Memory B cell (primary cell): ENCODE results near the gene FAM120AOS.
A peak's percentile ranks its signal among the peaks of the same experiment; 100 is the strongest.

Source experiments
- ATAC-seq: fragments of 150-1000 bp; cut with Tn5 transposase; 2 replicates; pipeline ENCODE4 v1.10.0; 2021; ENCODE audit warnings: low read depth, mild to moderate bottlenecking, moderate library complexity
- DNase-seq, 2 donors: peaks; one replicate each; pipeline ENCODE4 v3.0.0; 2022; ENCODE audit warnings: low spot score in 2 of 2
- H3K27ac Mint-ChIP-seq: one replicate; pipeline ENCODE4 v1.8.0; 2022; ENCODE audit warnings: mild to moderate bottlenecking, moderate library complexity, mixed read lengths
- H3K27me3 Mint-ChIP-seq: one replicate; pipeline ENCODE4 v1.8.0; 2022; ENCODE audit warnings: mixed read lengths
- H3K36me3 Mint-ChIP-seq: one replicate; pipeline ENCODE4 v1.8.0; 2022; ENCODE audit warnings: mild to moderate bottlenecking, mixed read lengths
- H3K4me1 Mint-ChIP-seq: one replicate; pipeline ENCODE4 v1.8.0; 2022; ENCODE audit warnings: mixed read lengths
- H3K4me3 Mint-ChIP-seq: one replicate; pipeline ENCODE4 v1.8.0; 2022; ENCODE audit warnings: mild to moderate bottlenecking, moderate library complexity, mixed read lengths
- H3K9me3 Mint-ChIP-seq: one replicate; pipeline ENCODE4 v1.8.0; 2022; ENCODE audit warnings: mixed read lengths

The FAM120AOS gene

DNA sequence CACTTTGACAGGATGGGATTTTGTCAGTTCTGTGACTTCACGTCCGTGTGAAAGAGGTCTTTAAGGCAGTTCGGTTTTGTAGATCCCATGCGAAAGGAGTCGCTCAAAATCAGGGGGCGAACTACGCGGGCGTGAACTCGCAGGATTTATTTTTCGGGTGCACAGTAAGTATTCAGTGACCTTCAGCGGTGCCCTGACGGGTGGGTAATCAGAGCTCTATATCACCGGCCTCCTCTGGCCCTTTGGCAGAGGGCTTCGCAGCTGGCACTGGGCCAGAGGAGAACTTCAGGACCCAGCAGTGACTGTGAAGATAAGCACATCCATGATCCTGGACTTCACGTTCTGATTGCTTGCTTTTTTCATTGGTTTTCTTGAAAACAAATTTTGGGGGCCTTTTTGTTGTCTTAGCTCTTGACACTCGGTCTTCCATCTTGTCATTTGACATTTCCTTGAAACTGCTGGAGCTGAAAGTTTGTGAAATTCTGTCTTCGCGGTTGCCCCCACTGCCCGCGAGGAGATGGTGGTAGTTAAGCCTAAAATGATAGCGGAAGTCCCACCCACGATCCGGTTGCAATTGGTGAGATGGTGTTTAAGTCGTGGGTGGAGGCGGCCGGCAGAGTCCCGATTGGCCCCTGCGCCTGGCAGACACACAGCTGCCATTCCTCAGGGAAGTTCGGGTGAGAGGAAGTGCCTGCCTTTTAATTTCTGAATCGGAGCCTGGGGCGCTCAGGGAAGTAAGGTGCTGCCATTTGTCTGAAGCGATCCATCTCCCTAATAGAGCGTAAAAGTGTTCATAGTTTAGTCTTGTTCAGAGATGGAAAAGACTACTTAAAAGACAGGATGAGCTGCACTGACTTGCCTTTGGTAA is at the start of gene FAM120AOS:
TSS of gene FAM120AOS (minus strand) at position 535 of the 868 bp plus-strand sequence. CDS start 872 bp downstream, outside the sequence.
- Mint-ChIP-seq H3K4me1 (peaks cover 31% of the 10 kb centered on the region), H3K36me3 (peaks cover 5% of the 10 kb centered on the region), H3K27me3 (no peaks in the 10 kb centered on the region), H3K27ac (peak within 1 kb of the TSS; percentile 93), H3K9me3 (no peaks in the 10 kb centered on the region), H3K4me3 (peak within 1 kb of the TSS; percentile 97)
- peak; percentile 72 for ATAC-seq
- DNase-seq, result peak; percentile 66 to 70

DNA sequence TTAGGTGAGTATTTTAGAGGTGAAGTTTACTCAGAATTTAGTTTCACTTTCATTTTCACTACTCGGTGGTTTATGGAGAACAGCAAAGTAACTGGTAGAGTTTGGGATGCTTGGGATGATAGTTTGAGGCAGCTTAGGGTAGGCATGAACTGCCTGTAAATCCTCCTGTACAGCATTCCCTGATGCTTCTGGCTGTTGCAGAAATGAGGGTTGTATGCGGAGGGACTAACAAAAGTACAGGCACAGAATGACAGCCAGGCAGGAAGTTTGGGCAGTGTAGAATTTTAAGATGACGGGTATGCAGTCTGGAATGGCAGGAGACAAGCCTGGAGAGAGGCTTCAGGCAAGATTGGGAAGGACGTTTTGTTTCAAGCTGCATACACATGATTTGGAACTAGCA is 48.0 kb upstream of the FAM120AOS start:
- DNase-seq (no peak), ATAC-seq (no peak)
- peak overlapping the region; percentile 41 for H3K4me3 Mint-ChIP-seq
- H3K27me3 Mint-ChIP-seq, result no peaks in the 10 kb centered on the region
- peaks cover 36% of the 10 kb centered on the region for H3K4me1 Mint-ChIP-seq
- peaks cover 28% of the 10 kb centered on the region for H3K36me3 Mint-ChIP-seq
- no peaks in the 10 kb centered on the region for H3K9me3 Mint-ChIP-seq
- peak overlapping the region; percentile 90 for H3K27ac Mint-ChIP-seq

DNA sequence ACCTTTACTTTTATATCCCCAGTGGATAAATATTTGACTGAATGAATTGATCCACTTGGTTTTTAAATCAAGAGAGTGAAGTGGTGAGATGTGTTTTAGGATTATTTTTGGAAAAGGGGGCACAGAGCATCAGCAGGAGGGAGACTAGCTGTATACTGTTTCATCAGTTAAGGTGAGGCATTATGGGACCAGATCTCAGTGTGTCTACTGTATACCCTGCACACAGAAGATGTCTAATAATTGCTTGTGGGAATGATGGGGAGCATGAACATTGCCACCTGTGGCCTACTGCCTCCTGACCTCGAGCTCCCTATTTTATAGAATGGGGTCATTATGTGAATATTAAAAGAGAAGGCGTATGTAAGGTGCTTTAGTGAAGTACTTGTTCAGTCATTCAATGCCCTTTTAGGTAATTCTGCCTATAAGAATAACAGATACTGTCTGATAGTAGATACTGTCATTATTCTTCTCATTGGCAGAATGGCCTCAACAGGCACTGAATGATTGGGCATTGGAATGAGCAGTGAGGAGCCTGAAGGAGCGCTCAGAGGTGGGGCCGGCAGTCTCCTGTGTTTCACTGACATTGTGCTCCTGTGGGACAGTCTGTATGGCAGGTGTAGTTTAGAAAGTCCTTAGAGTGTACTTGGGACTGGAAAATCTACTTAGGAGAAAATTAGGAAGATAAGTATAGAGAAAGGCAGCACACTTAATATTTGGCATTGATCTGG is 47.4 kb upstream of the FAM120AOS start:
- Mint-ChIP-seq H3K27me3 (no peaks in the 10 kb centered on the region), H3K27ac (peak overlapping the region; percentile 90), H3K36me3 (peaks cover 31% of the 10 kb centered on the region), H3K4me1 (peaks cover 36% of the 10 kb centered on the region), H3K9me3 (no peaks in the 10 kb centered on the region), H3K4me3 (peak overlapping the region; percentile 46)
- DNase-seq (no peak), ATAC-seq (no peak)

DNA sequence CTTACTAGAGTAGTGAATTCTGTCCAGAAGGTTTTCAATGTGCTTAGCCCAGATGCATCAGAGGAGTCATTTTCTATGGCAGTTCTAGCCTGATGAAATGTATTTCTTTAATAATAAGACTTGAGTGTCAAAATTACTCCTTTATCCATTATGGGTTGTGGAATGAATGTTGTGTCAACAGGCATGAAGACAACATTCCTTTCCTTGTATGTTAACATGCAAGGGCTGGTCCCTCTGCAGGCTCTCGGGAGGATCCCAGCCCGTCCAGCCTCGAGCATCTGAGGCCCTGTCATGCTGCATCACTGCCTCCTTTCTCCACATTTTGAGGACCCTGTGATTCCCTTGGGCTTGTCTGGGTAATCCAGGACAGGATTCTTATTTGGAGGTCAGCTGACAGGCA is 42.9 kb upstream of the FAM120AOS start:
- ATAC-seq, result no peak
- Mint-ChIP-seq H3K9me3 (no peaks in the 10 kb centered on the region), H3K36me3 (peaks cover 38% of the 10 kb centered on the region), H3K27me3 (no peaks in the 10 kb centered on the region), H3K4me3 (no peak overlapping the region), H3K27ac (peak overlapping the region; percentile 46), H3K4me1 (peaks cover 22% of the 10 kb centered on the region)
- DNase-seq, result no peak

DNA sequence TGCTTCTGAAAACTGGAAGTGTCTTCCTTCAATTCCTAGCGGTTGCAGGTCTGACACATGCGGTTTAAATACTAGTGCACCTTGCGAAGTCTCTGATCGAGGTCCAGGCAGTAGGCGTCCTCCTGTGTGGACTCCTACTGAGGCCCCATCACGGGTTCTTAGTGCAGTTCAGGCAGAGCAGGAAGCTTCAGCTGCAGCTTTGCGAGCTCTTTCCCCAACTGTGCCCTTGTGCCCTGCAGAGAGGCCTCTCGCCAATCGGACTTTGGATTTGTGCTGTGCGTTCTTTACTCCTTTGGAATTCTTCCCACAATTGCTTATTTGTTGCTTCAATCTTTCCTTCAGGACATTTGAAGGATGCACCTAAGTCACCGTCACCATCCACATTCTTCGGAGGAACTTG is 40.6 kb upstream of the FAM120AOS start:
- DNase-seq (no peak), ATAC-seq (no peak)
- H3K36me3 Mint-ChIP-seq, result peaks cover 25% of the 10 kb centered on the region
- H3K4me3 Mint-ChIP-seq, result no peak overlapping the region
- H3K27me3 Mint-ChIP-seq, result no peaks in the 10 kb centered on the region
- H3K27ac Mint-ChIP-seq, result no peak overlapping the region
- no peaks in the 10 kb centered on the region for H3K9me3 Mint-ChIP-seq
- H3K4me1 Mint-ChIP-seq, result peaks cover 15% of the 10 kb centered on the region

DNA sequence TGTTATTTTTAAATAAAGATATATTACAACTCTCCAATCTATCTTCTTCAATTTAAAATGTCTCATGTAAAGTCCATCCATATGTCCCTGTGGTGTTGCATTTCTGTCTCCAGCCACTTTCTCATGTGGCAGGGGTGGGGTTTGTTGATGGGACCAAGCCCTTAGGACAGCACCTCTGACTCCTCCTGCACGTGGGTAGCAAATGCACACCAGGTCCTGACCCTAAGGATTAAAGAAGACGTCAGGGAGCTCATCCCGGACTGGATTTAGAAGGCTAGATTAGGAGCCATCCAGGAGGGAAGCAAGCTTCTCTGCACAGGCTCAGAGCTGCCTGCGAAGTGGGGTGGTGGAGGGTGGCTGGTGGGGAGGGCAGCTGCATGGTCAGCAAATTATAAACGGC is 38.9 kb upstream of the FAM120AOS start:
- H3K9me3 Mint-ChIP-seq, result no peaks in the 10 kb centered on the region
- no peak overlapping the region for H3K4me3 Mint-ChIP-seq
- no peak for ATAC-seq
- no peaks in the 10 kb centered on the region for H3K27me3 Mint-ChIP-seq
- peaks cover 28% of the 10 kb centered on the region for H3K4me1 Mint-ChIP-seq
- no peak for DNase-seq
- H3K27ac Mint-ChIP-seq, result no peak overlapping the region
- peaks cover 27% of the 10 kb centered on the region for H3K36me3 Mint-ChIP-seq

DNA sequence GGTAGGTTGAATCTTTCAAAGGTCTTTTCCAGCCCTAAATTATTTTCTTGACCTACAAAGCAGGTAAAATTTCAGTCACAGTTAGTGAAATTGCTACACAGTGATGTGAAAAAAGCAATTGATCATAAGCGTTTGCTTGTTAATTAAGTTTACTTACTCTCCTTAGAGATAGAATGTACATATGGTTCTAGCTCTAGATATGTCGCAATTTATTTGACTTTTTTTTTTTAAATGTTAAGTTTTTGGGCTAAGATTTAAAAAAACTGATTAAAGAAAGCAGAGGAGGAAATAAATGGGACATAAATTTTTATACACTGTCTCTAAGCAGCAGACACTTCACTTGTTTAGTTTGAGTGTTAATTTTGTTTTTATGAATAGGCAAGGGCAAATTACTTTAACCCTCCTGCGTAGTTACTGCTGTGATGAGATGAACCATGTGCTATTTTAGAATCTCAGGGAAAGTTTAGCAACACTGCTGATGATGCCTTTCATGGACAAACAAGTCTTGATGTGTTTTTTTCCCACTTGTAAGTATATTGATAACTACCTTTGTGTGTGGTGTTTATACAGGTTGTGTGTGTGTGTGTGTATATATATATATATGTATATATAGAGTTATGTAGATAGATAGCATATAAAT is 38.3 kb upstream of the FAM120AOS start:
- DNase-seq (no peak), ATAC-seq (no peak)
- no peaks in the 10 kb centered on the region for H3K27me3 Mint-ChIP-seq
- no peak overlapping the region for H3K4me3 Mint-ChIP-seq
- peaks cover 28% of the 10 kb centered on the region for H3K4me1 Mint-ChIP-seq
- no peaks in the 10 kb centered on the region for H3K9me3 Mint-ChIP-seq
- H3K27ac Mint-ChIP-seq, result no peak overlapping the region
- H3K36me3 Mint-ChIP-seq, result peaks cover 31% of the 10 kb centered on the region

DNA sequence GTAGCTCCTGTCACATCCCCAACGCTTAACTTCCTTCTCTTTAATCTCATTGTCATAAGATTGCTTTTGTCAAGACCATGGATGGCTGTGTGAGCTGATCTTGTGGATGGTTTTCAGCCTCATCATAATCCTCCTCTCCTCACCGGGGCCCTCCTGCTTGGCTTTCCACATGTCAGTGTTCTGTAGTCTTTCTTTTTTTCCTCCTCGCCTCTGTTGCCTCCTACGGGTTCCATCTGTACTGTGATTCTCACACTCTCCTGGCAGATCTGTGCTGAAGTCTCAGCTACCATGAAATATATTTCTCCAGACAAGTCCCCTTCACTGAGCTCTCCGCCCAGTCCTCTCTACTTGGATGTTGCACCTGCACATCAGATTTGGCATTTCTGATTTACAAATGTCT is 34.9 kb upstream of the FAM120AOS start:
- Mint-ChIP-seq H3K4me3 (no peak overlapping the region), H3K9me3 (no peaks in the 10 kb centered on the region), H3K4me1 (peaks cover 30% of the 10 kb centered on the region), H3K27ac (peak overlapping the region; percentile 53), H3K27me3 (no peaks in the 10 kb centered on the region), H3K36me3 (peaks cover 23% of the 10 kb centered on the region)
- ATAC-seq (no peak), DNase-seq (no peak)

DNA sequence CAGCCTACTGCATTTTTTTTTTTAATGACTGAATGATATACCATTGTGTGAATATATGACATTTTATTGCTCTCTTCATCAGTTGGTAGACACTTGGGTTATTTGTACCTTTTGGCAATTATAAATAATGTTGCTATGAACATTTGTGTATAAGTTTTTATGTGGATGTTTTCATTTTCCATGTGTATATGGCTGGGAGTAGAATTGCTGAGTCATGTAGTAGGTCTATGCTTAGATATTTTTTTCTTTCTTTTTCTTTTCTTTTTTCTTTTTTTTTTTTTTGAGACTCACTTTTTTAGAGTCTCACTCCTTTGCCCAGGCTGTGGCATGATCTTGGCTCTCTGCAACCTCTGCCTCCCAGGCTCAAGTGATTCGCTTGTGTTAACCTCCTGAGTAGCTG is 32.9 kb upstream of the FAM120AOS start:
- no peaks in the 10 kb centered on the region for H3K9me3 Mint-ChIP-seq
- ATAC-seq, result no peak

DNA sequence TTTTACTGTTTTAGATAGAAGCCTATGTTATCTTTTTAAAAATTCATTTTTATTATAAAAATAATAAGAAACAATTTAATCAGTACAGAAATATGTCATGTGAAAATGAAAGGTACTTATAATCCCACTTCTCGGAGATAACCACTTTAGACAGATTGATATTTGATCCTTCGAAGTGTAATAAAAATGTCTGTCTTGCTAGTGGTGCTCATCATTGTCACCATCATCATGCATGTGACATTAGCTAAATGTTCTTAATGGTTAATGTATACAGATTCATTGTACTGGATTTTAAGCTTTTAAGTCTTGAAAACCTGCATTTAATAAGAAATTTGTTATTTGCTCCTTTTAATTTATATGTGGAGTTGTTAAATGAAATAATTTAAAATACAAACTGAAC is 30.1 kb upstream of the FAM120AOS start:
- H3K4me3 Mint-ChIP-seq, result no peak overlapping the region
- H3K36me3 Mint-ChIP-seq, result peaks cover 29% of the 10 kb centered on the region
- no peaks in the 10 kb centered on the region for H3K9me3 Mint-ChIP-seq
- no peaks in the 10 kb centered on the region for H3K27me3 Mint-ChIP-seq
- H3K27ac Mint-ChIP-seq, result no peak overlapping the region
- ATAC-seq, result no peak
- DNase-seq, result no peak
- peaks cover 29% of the 10 kb centered on the region for H3K4me1 Mint-ChIP-seq

More for the DNA sequence above, 32.9 kb upstream of the FAM120AOS start:
- no peaks in the 10 kb centered on the region for H3K27me3 Mint-ChIP-seq
- DNase-seq, result no peak
- H3K4me3 Mint-ChIP-seq, result no peak overlapping the region
- peaks cover 23% of the 10 kb centered on the region for H3K36me3 Mint-ChIP-seq
- H3K27ac Mint-ChIP-seq, result no peak overlapping the region
- H3K4me1 Mint-ChIP-seq, result peaks cover 29% of the 10 kb centered on the region

DNA sequence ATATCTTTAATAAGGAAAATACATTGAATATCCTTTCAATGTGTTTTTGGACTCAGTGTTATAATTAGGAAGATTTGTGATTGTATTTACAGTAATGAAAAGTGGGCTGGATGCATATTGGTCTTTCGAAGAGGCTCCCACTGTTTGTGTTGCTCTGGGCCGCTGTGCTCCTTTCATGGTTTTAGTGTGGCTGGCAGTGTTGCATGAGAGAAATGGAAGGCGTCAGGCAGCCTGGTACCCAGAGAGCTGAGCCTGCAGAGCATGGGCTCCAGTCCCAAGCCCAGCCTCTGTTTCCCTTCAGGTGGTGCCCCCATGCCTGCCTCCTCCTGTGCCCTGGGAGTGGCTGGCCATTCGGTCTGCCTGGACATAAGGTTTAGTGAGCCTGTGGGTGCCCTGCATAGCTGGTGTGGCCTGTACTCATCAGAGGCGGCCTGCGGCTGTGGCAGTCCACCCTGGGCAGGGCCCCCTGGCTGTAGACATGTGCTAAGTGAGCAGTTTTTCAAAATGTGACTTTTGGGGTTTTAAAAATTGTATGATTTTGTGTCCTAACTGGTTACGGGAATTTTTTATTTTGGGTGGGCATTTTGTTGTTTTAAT is 27.4 kb upstream of the FAM120AOS start:
- H3K4me3 Mint-ChIP-seq, result no peak overlapping the region
- no peaks in the 10 kb centered on the region for H3K9me3 Mint-ChIP-seq
- H3K27me3 Mint-ChIP-seq, result no peaks in the 10 kb centered on the region
- H3K36me3 Mint-ChIP-seq, result peaks cover 27% of the 10 kb centered on the region
- no peak for DNase-seq
- H3K4me1 Mint-ChIP-seq, result peaks cover 24% of the 10 kb centered on the region
- H3K27ac Mint-ChIP-seq, result no peak overlapping the region
- ATAC-seq, result no peak

DNA sequence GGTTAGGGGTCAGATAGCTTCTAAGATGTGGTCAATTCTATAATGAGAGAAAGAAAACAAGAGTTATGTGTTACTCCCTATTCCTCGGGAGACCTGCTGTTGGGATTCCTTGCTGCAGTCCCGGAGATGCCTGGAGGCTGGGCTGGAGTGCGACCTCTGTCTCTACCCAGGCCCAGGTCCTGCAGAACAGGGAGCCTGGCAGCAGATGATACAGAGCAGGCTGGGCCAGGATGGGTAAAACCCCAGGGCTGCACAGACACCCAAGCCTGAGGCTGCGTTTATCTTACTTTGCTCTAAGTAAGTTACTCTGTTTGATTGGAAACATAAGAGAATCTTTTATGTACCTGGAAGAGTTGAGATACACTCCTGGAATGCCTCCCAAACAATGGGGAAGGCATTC is 26.9 kb upstream of the FAM120AOS start:
- no peaks in the 10 kb centered on the region for H3K27me3 Mint-ChIP-seq
- no peak overlapping the region for H3K27ac Mint-ChIP-seq
- peaks cover 24% of the 10 kb centered on the region for H3K4me1 Mint-ChIP-seq
- peaks cover 26% of the 10 kb centered on the region for H3K36me3 Mint-ChIP-seq
- DNase-seq (no peak), ATAC-seq (no peak)
- no peaks in the 10 kb centered on the region for H3K9me3 Mint-ChIP-seq
- no peak overlapping the region for H3K4me3 Mint-ChIP-seq

DNA sequence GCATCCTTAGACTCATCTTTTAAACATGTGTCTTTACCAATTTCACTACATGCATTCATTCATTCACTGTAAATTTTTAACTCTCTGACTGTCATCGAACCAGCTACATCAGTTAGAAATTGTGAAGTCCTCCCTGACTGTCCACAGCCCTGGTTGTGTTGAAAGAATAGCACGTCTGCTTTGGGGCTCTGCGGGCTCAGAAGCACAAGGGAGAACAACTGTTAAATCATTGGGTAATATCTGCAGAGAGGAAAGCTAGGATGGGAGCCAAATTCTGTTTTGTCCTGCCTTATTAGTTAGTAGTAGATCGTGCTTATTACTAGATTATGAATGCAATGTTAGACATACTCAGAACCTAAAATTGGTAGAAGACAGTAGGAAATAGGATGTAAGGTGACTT is 26.3 kb upstream of the FAM120AOS start:
- Mint-ChIP-seq H3K9me3 (no peaks in the 10 kb centered on the region), H3K27me3 (no peaks in the 10 kb centered on the region), H3K4me1 (peaks cover 21% of the 10 kb centered on the region), H3K27ac (no peak overlapping the region), H3K36me3 (peaks cover 25% of the 10 kb centered on the region), H3K4me3 (no peak overlapping the region)
- DNase-seq (no peak), ATAC-seq (no peak)

DNA sequence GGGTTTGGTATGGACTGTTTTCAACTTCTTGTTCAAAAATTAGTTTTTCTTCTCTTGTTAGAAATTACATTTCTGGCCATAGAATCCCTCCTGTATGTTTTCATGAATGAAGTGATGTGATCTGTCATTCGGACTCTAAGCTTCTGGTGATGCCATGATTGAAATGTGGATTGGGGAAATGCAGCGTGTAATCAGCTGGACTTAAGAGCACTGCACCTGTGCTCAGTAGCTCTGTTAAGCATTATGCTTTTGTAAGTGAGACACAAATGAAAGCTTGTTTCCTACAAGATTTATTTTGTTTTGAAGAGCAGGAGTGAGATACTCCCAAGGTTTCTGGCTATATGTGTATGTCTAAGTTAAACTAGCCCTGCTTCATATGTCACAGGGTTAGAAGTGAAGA is 24.0 kb upstream of the FAM120AOS start:
- H3K27ac Mint-ChIP-seq, result peak overlapping the region; percentile 59

More for the DNA sequence above, 24.0 kb upstream of the FAM120AOS start:
- ATAC-seq, result no peak
- H3K9me3 Mint-ChIP-seq, result no peaks in the 10 kb centered on the region
- peaks cover 25% of the 10 kb centered on the region for H3K36me3 Mint-ChIP-seq
- no peaks in the 10 kb centered on the region for H3K27me3 Mint-ChIP-seq
- no peak overlapping the region for H3K4me3 Mint-ChIP-seq
- H3K4me1 Mint-ChIP-seq, result peaks cover 21% of the 10 kb centered on the region
- DNase-seq, result no peak
